AML-193 (cell line): ENCODE results near the gene COL8A1.

Experiments used
- DNase-seq, 2 experiments: peaks; one replicate each; lab custom pipeline; 2025; lab: John Stamatoyannopoulos, UW

The COL8A1 gene

GRCh38 chr3:99760629-99761028 is 122.2 kb downstream of the COL8A1 start:
- no peak for DNase-seq

DNA sequence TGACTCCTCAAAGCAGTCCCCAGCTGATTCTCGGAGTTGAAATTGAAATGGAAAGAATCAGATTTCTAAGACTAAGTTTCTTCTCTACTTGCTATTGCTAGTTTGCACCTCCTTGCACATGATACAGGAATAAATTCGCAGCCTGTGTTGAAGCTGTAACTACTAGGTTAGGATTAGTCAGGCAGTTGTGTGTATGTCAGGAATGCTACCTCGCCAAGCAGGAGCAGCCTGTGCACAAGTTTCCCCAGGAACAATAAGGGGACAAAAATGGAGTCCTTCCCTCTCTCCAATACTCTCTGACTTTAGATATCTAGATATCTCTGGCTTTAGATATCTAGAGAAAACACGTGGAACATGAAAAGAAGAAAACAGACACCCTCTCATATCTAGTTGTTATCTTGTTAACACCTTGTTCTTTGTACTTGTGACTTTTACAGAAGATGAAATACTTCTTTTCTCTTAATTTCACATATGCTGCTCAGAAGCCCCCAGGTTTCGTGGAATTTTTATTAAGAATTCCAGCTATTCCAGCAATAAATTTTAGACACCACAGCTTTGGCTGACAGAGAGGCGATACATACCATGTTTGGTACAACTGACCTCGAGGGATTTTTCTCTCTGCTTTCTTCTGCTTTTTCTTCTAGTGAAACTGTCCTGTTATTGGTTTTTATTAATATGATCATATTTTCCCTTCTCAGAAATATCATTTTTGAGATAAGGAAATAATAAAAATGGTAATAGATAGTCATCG is 123.2 kb downstream of the COL8A1 start:
- no peak for DNase-seq

DNA sequence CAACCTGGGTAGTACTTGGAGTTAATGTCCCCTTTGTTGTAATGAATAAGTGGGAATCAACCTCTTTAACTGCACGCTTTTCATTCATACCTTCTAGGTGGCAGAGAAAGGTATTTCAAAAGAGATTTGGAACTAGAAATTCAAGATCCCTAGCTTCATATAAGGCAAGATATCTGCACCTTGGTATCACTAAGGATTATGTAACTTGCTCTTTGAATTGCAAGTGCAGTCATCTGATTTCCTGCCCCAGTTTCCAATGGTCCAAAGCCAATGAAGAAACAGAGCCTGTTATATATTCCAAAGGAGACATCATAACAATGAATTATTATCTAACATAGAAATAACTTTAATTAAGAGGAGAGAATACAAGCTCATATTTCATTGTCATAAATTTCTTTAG is 124.5 kb downstream of the COL8A1 start:
- DNase-seq: no peak

- DNase-seq: no peak
Measured at GRCh38 chr3:99764377-99764776, 126.0 kb downstream of the COL8A1 start.

DNA sequence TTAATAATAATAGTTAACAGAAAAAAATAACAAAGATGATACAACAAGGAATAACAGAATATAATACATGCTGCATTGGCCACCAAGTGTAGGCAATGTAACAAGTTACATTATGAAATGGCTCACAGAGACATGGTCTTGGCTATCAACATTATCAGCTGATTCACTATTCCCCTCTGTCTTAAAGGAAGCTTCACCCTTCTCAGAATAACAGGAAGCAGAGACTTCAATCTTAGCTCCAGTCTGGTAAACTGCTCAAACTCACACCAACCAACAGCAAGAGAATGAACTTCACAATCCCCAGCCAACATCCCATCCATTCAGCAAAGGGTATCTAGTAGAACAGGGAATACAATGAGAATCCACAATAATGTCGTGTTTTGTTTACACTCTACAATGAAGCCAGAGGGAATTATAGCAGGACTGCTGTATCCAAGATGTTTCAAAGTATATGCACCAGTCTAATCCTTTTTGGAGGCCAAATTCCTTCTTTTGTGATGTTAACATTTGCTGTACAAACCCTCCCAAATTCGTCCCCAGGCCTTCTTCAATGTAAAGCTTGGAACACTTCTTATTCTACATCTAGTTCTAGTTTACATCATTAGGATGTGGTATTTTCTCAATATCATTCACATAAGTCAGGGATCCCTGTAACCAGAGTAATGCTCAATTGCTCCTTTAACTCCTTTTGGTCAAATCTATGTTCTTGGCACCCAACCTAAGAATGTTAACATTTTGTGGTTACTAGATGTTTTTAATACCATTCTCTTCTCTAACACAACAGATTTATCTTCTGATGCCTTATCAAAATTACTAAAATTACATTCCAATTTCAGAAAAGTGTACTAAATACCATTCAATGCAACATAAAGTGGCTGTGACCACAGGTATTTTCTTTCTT is 126.9 kb downstream of the COL8A1 start:
- DNase-seq: no peak

DNA sequence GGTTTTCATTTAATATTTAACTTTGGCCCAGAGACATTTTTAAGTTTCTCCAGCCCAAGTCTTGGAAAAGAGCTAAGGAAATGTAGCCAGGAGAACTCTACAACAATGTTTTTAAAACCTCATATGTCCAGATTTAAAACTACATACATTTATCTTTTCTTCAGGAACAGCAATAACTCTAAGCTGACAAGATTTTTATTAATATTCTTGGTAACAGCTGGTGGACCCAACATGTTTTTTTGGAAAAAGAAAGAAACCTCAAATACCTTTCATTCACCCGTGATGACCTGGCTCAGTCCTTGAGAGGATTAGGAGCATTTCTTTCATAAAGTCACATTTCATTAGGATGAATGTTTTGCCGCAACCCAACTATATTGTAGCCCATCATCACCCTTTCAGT is 128.9 kb downstream of the COL8A1 start:
- DNase-seq: no peak

DNA sequence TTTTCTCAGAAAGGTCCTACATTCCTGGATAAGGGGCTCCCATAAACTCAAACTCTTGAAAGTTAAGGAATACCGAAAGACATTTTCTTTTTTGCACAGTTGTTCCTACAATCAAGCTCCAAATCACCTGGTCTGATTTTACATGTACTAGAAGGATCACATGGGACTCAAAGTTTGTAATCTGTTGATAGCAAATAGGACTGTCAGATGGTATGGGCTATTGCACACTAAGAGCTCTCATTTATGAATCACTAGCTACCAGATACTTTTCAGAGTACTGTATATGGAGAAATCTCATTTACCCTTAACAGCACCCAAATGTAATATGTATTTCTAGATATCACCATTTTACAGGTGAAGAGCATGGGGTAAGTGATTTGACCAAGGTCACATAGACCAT is 129.7 kb downstream of the COL8A1 start:
- DNase-seq: no peak

GRCh38 chr3:99768808-99769501 is 130.6 kb downstream of the COL8A1 start:
- no peak for DNase-seq

DNA sequence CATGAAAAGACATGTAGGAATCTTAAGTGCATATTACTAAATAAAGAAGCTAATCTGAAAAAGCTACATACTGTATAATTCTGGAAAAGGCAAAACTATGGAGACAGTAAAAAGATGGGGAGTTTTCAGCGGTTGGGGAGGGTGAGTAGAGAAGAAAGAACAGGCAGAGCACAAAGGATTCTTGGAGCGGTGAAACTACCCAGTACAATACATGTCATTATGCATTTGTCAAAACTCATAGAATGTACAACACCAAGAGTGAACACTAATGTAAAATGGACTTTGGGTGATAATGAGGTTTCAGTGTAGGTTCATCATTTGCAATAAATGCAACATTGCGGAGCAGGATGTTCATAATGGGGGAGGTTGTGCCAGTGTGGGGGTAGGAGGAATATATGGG is 133.8 kb downstream of the COL8A1 start:
- no peak for DNase-seq

DNA sequence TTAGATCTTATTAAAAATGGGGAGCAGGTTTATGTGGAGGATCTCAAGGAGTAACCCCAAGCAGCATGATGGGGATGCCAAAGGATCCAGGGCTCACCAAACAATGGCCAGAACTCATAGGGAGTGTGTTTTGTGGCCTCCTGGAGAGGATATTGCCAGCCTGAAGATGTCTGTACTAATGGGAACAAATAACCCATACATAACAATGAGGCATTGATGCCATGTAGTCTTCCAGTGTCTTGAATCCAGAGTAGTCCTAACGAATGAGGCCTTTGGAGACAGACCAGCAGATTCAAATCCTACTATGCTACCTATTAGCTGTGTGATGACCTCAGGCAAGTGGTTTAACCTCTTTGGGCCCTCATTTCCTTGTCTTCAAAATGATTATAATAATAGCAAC is 134.3 kb downstream of the COL8A1 start:
- no peak for DNase-seq

- no peak for DNase-seq
Measured at GRCh38 chr3:99774467-99774866, 136.1 kb downstream of the COL8A1 start.

GRCh38 chr3:99776516-99777209 is 138.3 kb downstream of the COL8A1 start:
- no peak for DNase-seq

- no peak for DNase-seq
Measured at GRCh38 chr3:99777210-99777549, 138.8 kb downstream of the COL8A1 start.

GRCh38 chr3:99777708-99778107 is 139.3 kb downstream of the COL8A1 start:
- DNase-seq: no peak

GRCh38 chr3:99780749-99781148 is 142.4 kb downstream of the COL8A1 start:
- DNase-seq: no peak

DNA sequence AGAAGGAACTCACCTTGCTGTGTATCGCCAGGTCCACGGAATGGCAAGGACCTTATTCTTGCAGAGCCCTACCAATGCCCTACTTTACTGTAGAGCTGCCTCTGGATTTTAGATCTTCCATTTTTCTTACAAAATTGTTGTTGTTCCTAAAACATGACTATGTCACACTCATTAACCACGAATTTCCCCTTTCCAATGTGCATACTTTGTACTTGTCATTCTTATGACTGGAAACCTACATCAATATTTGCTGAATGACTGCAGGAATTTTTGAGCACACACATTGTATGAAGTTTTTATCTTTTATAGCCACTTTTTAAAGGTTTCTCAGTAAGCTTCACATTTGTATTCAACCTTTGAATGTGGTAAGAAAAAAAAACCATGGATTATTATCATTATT is 143.4 kb downstream of the COL8A1 start:
- no peak for DNase-seq

GRCh38 chr3:99783011-99783573 is 144.7 kb downstream of the COL8A1 start:
- DNase-seq: no peak

DNA sequence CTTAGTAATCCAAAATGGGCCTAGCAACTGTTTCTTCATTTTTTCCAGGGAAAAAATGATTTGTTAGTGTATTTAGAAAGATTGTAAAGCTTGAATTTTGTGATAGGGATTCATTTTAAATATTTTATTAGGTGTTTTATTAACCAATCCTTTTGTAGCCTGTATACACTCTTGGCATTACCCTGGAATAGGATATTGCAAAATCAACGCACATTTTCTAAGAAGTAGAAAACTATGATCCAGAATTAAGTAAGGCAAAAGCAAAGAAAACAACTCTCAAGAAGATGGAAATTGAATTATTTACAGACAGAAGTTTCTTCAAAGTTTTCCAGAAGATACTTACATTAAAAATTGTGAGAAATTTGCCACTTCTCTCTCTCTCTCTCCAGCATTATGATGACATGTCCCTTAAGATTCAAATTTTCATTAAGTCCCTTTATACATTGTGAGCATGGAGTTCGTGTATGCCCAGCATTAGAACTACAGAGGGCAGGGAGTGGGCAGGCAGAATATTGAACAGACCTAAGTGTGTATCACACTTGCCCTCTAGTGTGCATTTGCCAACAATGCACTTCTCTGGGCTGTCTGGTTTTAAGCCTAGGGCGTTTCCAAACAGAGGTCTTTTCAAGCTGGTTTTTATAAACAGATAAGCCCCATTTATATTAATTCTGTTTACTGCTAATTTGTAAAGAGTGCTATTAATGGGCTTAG is 150.8 kb downstream of the COL8A1 start:
- DNase-seq: peak; percentile 52 to 68

- no peak for DNase-seq
Measured at GRCh38 chr3:99794485-99794884, 156.1 kb downstream of the COL8A1 start.

- no peak for DNase-seq
Measured at GRCh38 chr3:99795573-99795972, 157.2 kb downstream of the COL8A1 start.

DNA sequence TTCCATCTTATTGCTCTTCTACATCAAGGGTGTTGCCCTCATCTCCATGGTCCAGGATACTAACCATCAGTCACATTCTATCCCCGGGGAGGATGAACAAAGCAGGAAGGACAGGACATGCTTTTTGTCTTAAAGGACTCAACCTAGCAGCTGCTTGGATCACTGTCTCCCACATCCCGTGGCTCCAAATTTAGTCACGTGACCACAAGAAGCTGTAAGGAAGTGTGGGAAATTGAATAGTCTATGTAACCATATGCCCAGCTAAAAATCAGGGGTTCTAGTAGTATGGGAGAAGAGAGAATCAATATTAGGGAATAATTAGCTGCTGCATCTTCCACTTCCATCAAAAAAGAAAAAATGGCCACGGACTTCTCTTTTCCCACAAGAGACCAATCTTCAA is 161.0 kb downstream of the COL8A1 start:
- DNase-seq: no peak
